ENCODE measurements around the gene PCDH9.

The PCDH9 gene

DNA sequence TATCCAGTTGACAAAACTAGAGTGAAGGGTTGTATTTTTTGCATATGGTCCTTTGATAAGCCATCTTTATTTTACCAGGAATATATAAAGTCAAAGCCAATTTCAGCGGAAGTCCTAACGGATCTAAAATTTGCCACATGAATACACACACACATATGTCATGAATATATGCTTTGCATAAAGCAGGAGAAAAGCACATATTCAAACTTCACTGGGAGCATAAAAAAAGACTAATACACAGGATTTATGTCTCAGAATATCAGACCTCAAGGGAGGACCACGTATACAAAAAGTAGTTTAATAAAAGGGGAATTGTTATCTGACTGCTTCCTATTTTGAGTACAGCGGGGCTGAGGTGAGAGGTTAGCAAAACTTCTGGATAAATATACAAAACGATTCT, 308.7 kb downstream of the PCDH9 start:
- Histone ChIP-seq H3K4me3 (ENCODE audit: insufficient read length, low read depth) (no peak overlapping the region), H3K9me3 (ENCODE audit: insufficient read depth, low read length) (no peaks in the 10 kb centered on the region), H3K27me3 (ENCODE audit: insufficient read depth, insufficient read length) (no peaks in the 10 kb centered on the region), H3K9ac (ENCODE audit: insufficient read length, low read depth) (no peak overlapping the region), H3K4me1 (ENCODE audit: insufficient read depth, insufficient read length) (no peaks in the 10 kb centered on the region), H3K36me3 (ENCODE audit: insufficient read depth, insufficient read length, low read length) (no peaks in the 10 kb centered on the region)
- no peak for TF ChIP-seq ZNF274 (IDR thresholded peaks at IDR 0.05; ENCODE audit: low read depth, low read length)
- TF ChIP-seq YY1 (IDR thresholded peaks at IDR 0.05; ENCODE audit: insufficient read depth, insufficient read length): no peak
- TF ChIP-seq SUZ12 (IDR thresholded peaks at IDR 0.05; ENCODE audit: extremely low read depth, insufficient read depth, insufficient read length): no peak
- DNase-seq (ENCODE audit: low read depth, low spot score): no peak

GRCh38 chr13:66915596-66916185, 314.4 kb downstream of the PCDH9 start:
- H3K9ac ChIP-seq (ENCODE audit: insufficient read length, low read depth): no peak overlapping the region
- no peaks in the 10 kb centered on the region for H3K27me3 ChIP-seq (ENCODE audit: insufficient read depth, insufficient read length)
- H3K36me3 ChIP-seq (ENCODE audit: insufficient read depth, insufficient read length, low read length): no peaks in the 10 kb centered on the region
- H3K4me1 ChIP-seq (ENCODE audit: insufficient read depth, insufficient read length): no peaks in the 10 kb centered on the region
- TF ChIP-seq YY1 (IDR thresholded peaks at IDR 0.05; ENCODE audit: insufficient read depth, insufficient read length) (no peak), ZNF274 (IDR thresholded peaks at IDR 0.05; ENCODE audit: low read depth, low read length) (no peak), SUZ12 (IDR thresholded peaks at IDR 0.05; ENCODE audit: extremely low read depth, insufficient read depth, insufficient read length) (no peak)
- H3K4me3 ChIP-seq (ENCODE audit: insufficient read length, low read depth): no peak overlapping the region
- DNase-seq (ENCODE audit: low read depth, low spot score): no peak
- H3K9me3 ChIP-seq (ENCODE audit: insufficient read depth, low read length): no peaks in the 10 kb centered on the region

- H3K36me3 ChIP-seq (ENCODE audit: insufficient read depth, insufficient read length, low read length): no peaks in the 10 kb centered on the region
- H3K9ac ChIP-seq (ENCODE audit: insufficient read length, low read depth): no peak overlapping the region
- TF ChIP-seq ZNF274 (IDR thresholded peaks at IDR 0.05; ENCODE audit: low read depth, low read length) (no peak), SUZ12 (IDR thresholded peaks at IDR 0.05; ENCODE audit: extremely low read depth, insufficient read depth, insufficient read length) (no peak)
- no peaks in the 10 kb centered on the region for H3K4me1 ChIP-seq (ENCODE audit: insufficient read depth, insufficient read length)
- DNase-seq (ENCODE audit: low read depth, low spot score): no peak
- H3K4me3 ChIP-seq (ENCODE audit: insufficient read length, low read depth): no peak overlapping the region
- no peaks in the 10 kb centered on the region for H3K9me3 ChIP-seq (ENCODE audit: insufficient read depth, low read length)
- no peaks in the 10 kb centered on the region for H3K27me3 ChIP-seq (ENCODE audit: insufficient read depth, insufficient read length)
Measured at GRCh38 chr13:66914155-66914554, 316.0 kb downstream of the PCDH9 start.

DNA sequence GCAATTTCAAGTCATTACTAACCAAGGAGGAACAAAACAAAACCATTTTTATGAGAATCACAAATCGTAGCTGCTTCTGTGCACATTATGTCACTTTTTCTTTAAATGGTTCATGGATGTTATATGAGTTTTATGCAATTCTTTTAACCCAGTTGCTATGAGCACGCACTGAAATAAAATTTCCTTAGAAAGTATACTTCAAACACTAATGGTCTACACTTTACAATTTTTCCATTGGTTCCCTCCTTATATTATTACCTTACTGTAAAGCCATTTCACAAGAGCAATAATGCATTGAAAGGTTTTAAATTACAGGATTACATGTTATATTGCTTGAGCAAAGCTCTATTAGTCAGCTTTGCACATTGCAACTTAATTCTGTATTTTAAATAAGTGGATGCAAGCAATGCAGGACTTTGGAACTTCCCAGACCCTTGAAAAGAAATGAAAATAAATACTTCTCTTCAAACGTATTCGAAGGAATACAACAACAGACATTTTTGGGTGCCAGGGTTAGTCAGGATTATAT, 318.7 kb downstream of the PCDH9 start:
- Histone ChIP-seq H3K9me3 (ENCODE audit: insufficient read depth, low read length) (no peaks in the 10 kb centered on the region), H3K4me1 (ENCODE audit: insufficient read depth, insufficient read length) (no peaks in the 10 kb centered on the region), H3K9ac (ENCODE audit: insufficient read length, low read depth) (no peak overlapping the region), H3K4me3 (ENCODE audit: insufficient read length, low read depth) (no peak overlapping the region), H3K27me3 (ENCODE audit: insufficient read depth, insufficient read length) (no peaks in the 10 kb centered on the region), H3K36me3 (ENCODE audit: insufficient read depth, insufficient read length, low read length) (no peaks in the 10 kb centered on the region)
- DNase-seq (ENCODE audit: low read depth, low spot score): no peak
- TF ChIP-seq SUZ12 (IDR thresholded peaks at IDR 0.05; ENCODE audit: extremely low read depth, insufficient read depth, insufficient read length): no peak
- TF ChIP-seq YY1 (IDR thresholded peaks at IDR 0.05; ENCODE audit: insufficient read depth, insufficient read length): no peak

DNA sequence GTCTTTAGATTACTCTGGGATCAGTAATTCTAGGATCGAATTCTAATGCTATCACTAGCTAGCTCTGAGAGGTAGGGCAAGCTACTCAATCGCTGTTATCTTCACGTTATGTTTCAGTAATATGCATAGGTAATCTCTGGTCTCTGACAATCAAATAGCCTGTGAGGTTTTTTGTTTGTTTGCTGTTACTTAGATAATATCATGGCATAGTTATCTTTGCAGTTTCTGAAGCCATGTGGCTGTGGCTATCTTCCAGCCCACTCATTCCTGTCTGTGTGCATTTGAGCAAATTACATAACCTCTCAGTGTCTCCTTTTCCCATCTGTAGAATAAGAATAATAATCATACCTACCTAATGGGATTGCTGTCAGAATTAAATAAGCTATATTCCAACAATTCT, 330.2 kb downstream of the PCDH9 start:
- Histone ChIP-seq H3K36me3 (ENCODE audit: insufficient read depth, insufficient read length, low read length) (no peaks in the 10 kb centered on the region), H3K4me1 (ENCODE audit: insufficient read depth, insufficient read length) (no peaks in the 10 kb centered on the region), H3K9ac (ENCODE audit: insufficient read length, low read depth) (no peak overlapping the region), H3K27me3 (ENCODE audit: insufficient read depth, insufficient read length) (no peaks in the 10 kb centered on the region), H3K9me3 (ENCODE audit: insufficient read depth, low read length) (no peaks in the 10 kb centered on the region), H3K4me3 (ENCODE audit: insufficient read length, low read depth) (no peak overlapping the region)
- DNase-seq (ENCODE audit: low read depth, low spot score): no peak
- TF ChIP-seq ZNF274 (IDR thresholded peaks at IDR 0.05; ENCODE audit: low read depth, low read length) (no peak), YY1 (IDR thresholded peaks at IDR 0.05; ENCODE audit: insufficient read depth, insufficient read length) (no peak), SUZ12 (IDR thresholded peaks at IDR 0.05; ENCODE audit: extremely low read depth, insufficient read depth, insufficient read length) (no peak)

GRCh38 chr13:66896933-66897332, 333.2 kb downstream of the PCDH9 start:
- Histone ChIP-seq H3K4me1 (ENCODE audit: insufficient read depth, insufficient read length) (no peaks in the 10 kb centered on the region), H3K36me3 (ENCODE audit: insufficient read depth, insufficient read length, low read length) (no peaks in the 10 kb centered on the region), H3K9me3 (ENCODE audit: insufficient read depth, low read length) (no peaks in the 10 kb centered on the region), H3K27me3 (ENCODE audit: insufficient read depth, insufficient read length) (no peaks in the 10 kb centered on the region), H3K4me3 (ENCODE audit: insufficient read length, low read depth) (no peak overlapping the region), H3K9ac (ENCODE audit: insufficient read length, low read depth) (no peak overlapping the region)
- TF ChIP-seq SUZ12 (IDR thresholded peaks at IDR 0.05; ENCODE audit: extremely low read depth, insufficient read depth, insufficient read length): no peak
- no peak for TF ChIP-seq YY1 (IDR thresholded peaks at IDR 0.05; ENCODE audit: insufficient read depth, insufficient read length)
- no peak for TF ChIP-seq ZNF274 (IDR thresholded peaks at IDR 0.05; ENCODE audit: low read depth, low read length)
- no peak for DNase-seq (ENCODE audit: low read depth, low spot score)

DNA sequence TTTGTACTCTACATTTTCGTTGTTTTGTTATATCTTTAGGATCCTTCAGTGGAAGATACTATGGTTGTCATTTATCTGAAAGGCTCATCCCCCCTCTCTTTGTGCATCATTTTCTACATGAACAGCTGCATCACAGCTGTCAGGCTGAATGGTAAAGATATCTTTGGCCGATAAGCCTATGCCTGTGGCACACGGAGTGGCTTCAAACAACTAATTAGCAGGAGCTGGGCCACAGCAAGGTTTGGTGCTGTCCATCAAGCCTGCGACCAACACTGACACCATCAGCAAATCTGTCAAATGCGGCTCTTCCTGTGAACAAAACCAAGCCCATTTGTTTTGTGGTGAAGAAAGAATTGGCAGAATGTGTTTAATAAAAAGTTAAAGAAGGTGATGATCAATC, 334.4 kb downstream of the PCDH9 start:
- no peak overlapping the region for H3K4me3 ChIP-seq (ENCODE audit: insufficient read length, low read depth)
- no peak for DNase-seq (ENCODE audit: low read depth, low spot score)
- no peaks in the 10 kb centered on the region for H3K27me3 ChIP-seq (ENCODE audit: insufficient read depth, insufficient read length)
- no peaks in the 10 kb centered on the region for H3K9me3 ChIP-seq (ENCODE audit: insufficient read depth, low read length)
- no peaks in the 10 kb centered on the region for H3K36me3 ChIP-seq (ENCODE audit: insufficient read depth, insufficient read length, low read length)
- TF ChIP-seq YY1 (IDR thresholded peaks at IDR 0.05; ENCODE audit: insufficient read depth, insufficient read length) (no peak), ZNF274 (IDR thresholded peaks at IDR 0.05; ENCODE audit: low read depth, low read length) (no peak)
- H3K4me1 ChIP-seq (ENCODE audit: insufficient read depth, insufficient read length): no peaks in the 10 kb centered on the region
- H3K9ac ChIP-seq (ENCODE audit: insufficient read length, low read depth): no peak overlapping the region

Measured in NT2/D1 (cell line).